CD4-positive, CD25-positive, alpha-beta regulatory T cell (primary cell): Measurements from ENCODE around the gene RFX4. TPM values are rescaled to one million over a fixed set of nuclear protein-coding genes. Genes with fewer than 3 reads are reported as not detected.
"Not testable (repeated sequence)": the region's sequence is repeated elsewhere in the genome, so short reads cannot be mapped to it uniquely, and the experiment has no call there.

Experiments used
- ATAC-seq, 2 donors: fragments of 150-1000 bp; cut with Tn5 transposase; one replicate each; pipeline ENCODE4 v1.10.0; 2021; ENCODE audit warnings: low read depth in 2 of 2, moderate number of reproducible peaks in 2 of 2, moderate library complexity in 1 of 2
- DNase-seq, 3 donors: peaks; one replicate each; pipeline versions ENCODE4 v3.0.0 to v3.0.0-alpha.2; 2012 to 2022; ENCODE audit warnings: mixed read lengths in 1 of 3
- H3K27ac ChIP-seq: one replicate; pipeline ENCODE4 v1.7.0; 2013; ENCODE audit warnings: mild to moderate bottlenecking, low read length; ENCODE audit not compliant: insufficient read depth, poor library complexity, severe bottlenecking
- H3K27me3 ChIP-seq: one replicate; pipeline ENCODE4 v1.7.0; 2013; ENCODE audit warnings: low read length; ENCODE audit not compliant: control insufficient read depth, insufficient read depth
- H3K36me3 ChIP-seq: one replicate; pipeline ENCODE4 v1.7.0; 2013; ENCODE audit warnings: mild to moderate bottlenecking, low read length, moderate library complexity; ENCODE audit not compliant: control insufficient read depth, insufficient read depth
- H3K4me1 ChIP-seq: 2 replicates; pipeline ENCODE4 v1.7.0; 2013; ENCODE audit warnings: mild to moderate bottlenecking, low read length; ENCODE audit not compliant: insufficient read depth, control insufficient read depth, poor library complexity, severe bottlenecking
- H3K4me3 ChIP-seq: one replicate; pipeline ENCODE4 v1.7.0; 2013; ENCODE audit warnings: low read depth, mild to moderate bottlenecking, low read length, moderate library complexity
- H3K9me3 ChIP-seq, 2 experiments: 1 replicate in 1 of 2; 2 replicates in 1 of 2; pipeline ENCODE4 v1.7.0; 2013; ENCODE audit warnings: low read length in 2 of 2, mild to moderate bottlenecking in 1 of 2, moderate library complexity in 1 of 2; ENCODE audit not compliant: control insufficient read depth in 2 of 2
- H3K27ac Mint-ChIP-seq, 3 donors: one replicate each; pipeline ENCODE4 v1.8.0; 2020 to 2022; ENCODE audit warnings: mild to moderate bottlenecking in 3 of 3, mixed read lengths in 3 of 3, moderate library complexity in 2 of 3
- H3K27me3 Mint-ChIP-seq: one replicate; pipeline ENCODE4 v1.8.0; 2022; ENCODE audit warnings: mild to moderate bottlenecking, mixed read lengths
- H3K36me3 Mint-ChIP-seq: one replicate; pipeline ENCODE4 v1.8.0; 2020; ENCODE audit warnings: mixed read lengths
- H3K4me1 Mint-ChIP-seq, 4 donors: one replicate each; pipeline ENCODE4 v1.8.0; 2020 to 2022; ENCODE audit warnings: mixed read lengths in 4 of 4, mild to moderate bottlenecking in 1 of 4
- H3K4me3 Mint-ChIP-seq, 4 donors: one replicate each; pipeline ENCODE4 v1.8.0; 2020 to 2022; ENCODE audit warnings: mild to moderate bottlenecking in 4 of 4, mixed read lengths in 4 of 4, moderate library complexity in 3 of 4
- H3K9me3 Mint-ChIP-seq, 7 donors: one replicate each; pipeline ENCODE4 v1.8.0; 2020 to 2022; ENCODE audit warnings: mixed read lengths in 7 of 7, mild to moderate bottlenecking in 3 of 7, moderate library complexity in 2 of 7
- polyA plus RNA-seq, 4 donors: library from polyadenylated mRNA; unstranded; fragments of 300-500 nt; fragmentation: Illumina TruSeq; gene quantifications; one replicate each; pipeline ENCODE4 v1.2.3, GENCODE V29; 2021
- total RNA-seq: library from RNA; stranded (reverse); gene quantifications from one replicate; pipeline ENCODE4 v1.2.3, GENCODE V29; 2022

The RFX4 gene
- total and polyA plus RNA-seq, 5 donors from 2014 or later, result not detected

DNA sequence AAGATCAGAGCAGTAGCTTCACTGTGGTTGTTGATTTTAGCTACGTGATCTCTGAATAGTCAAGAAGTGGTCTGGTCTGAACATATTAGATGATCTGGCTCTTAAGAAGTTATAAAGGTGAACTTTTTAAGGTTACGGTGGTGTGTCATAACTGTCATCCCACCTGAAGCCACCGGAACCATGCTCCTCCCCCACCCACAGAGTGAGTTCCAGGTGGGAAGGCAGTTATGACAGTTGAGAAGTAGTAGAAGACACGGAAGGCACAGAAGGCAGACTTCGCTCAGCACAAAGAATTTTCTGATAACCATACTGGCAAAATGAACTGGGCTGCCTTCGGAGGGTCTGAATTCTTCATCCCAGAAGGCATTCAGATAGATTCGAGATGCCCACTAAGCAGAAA, 101.7 kb downstream of the RFX4 start:
- Histone ChIP-seq H3K27me3 (no peaks in the 10 kb centered on the region), H3K4me3 (no peak overlapping the region), H3K9me3 (no peaks in the 10 kb centered on the region), H3K4me1 (no peaks in the 10 kb centered on the region), H3K27ac (no peak overlapping the region), H3K36me3 (no peaks in the 10 kb centered on the region)
- ATAC-seq (no peak), DNase-seq (no peak)
- H3K36me3 Mint-ChIP-seq, result no peaks in the 10 kb centered on the region
- no peaks in the 10 kb centered on the region for H3K4me1 Mint-ChIP-seq
- no peak overlapping the region for H3K4me3 Mint-ChIP-seq
- no peaks in the 10 kb centered on the region for H3K9me3 Mint-ChIP-seq
- peaks cover 8% of the 10 kb centered on the region for H3K27me3 Mint-ChIP-seq
- H3K27ac Mint-ChIP-seq, result no peak overlapping the region

DNA sequence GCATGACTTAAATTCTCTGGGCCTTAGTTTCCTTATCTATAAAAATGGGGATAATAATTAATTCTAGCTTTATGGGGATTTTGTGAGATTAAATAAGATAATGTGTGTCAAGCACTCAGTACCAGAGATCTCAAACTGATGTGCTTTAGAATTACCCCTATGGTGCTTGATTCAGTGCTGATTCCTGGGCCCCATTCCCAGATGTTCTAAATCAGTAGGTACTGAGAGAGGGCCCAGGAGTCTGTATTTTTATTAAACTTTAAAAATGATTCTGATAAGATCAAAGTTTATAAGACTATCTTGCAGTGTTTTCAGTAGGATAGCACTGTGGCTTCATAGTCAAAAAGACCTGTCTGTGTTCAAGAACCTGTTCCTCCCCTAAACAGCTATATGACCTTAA, 102.6 kb downstream of the RFX4 start:
- ATAC-seq (no peak), DNase-seq (no peak)
- H3K36me3 ChIP-seq, result no peaks in the 10 kb centered on the region
- no peaks in the 10 kb centered on the region for H3K4me1 ChIP-seq
- no peaks in the 10 kb centered on the region for H3K9me3 Mint-ChIP-seq
- no peak overlapping the region for H3K4me3 ChIP-seq
- H3K9me3 ChIP-seq, result no peaks in the 10 kb centered on the region
- H3K36me3 Mint-ChIP-seq, result no peaks in the 10 kb centered on the region
- H3K27me3 ChIP-seq, result no peaks in the 10 kb centered on the region
- peaks cover 8% of the 10 kb centered on the region for H3K27me3 Mint-ChIP-seq
- H3K4me1 Mint-ChIP-seq, result no peaks in the 10 kb centered on the region
- H3K27ac ChIP-seq, result no peak overlapping the region
- no peak overlapping the region for H3K4me3 Mint-ChIP-seq
- no peak overlapping the region for H3K27ac Mint-ChIP-seq

DNA sequence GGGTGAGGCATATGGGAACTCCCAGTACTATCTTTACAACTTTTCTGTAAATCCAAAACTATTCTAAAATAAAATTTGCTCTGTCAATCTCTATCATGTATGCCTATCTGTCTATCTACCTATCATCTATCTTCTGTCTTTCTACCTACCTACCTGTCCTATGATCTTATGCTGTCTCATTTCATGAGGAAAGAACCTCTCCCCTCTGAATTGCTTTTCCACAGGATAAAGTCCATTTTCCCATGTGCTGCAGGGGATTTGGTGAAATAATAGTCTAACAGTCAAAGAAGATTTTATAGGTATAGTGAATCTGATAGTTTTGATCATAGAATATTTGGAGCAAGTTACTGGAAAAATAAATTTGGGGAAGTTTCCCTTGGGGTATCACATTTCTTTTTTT, 104.9 kb downstream of the RFX4 start:
- no peak overlapping the region for H3K4me3 Mint-ChIP-seq
- Histone ChIP-seq H3K4me1 (no peaks in the 10 kb centered on the region), H3K4me3 (no peak overlapping the region), H3K36me3 (no peaks in the 10 kb centered on the region), H3K27me3 (no peaks in the 10 kb centered on the region), H3K9me3 (no peaks in the 10 kb centered on the region), H3K27ac (no peak overlapping the region)
- H3K4me1 Mint-ChIP-seq, result no peaks in the 10 kb centered on the region
- no peak overlapping the region for H3K27ac Mint-ChIP-seq
- no peak for ATAC-seq
- H3K9me3 Mint-ChIP-seq, result peaks cover 0 to 2% (median 0%) of the 10 kb centered on the region in 7 donors
- DNase-seq, result no peak
- H3K36me3 Mint-ChIP-seq, result no peaks in the 10 kb centered on the region
- H3K27me3 Mint-ChIP-seq, result peaks cover 18% of the 10 kb centered on the region

DNA sequence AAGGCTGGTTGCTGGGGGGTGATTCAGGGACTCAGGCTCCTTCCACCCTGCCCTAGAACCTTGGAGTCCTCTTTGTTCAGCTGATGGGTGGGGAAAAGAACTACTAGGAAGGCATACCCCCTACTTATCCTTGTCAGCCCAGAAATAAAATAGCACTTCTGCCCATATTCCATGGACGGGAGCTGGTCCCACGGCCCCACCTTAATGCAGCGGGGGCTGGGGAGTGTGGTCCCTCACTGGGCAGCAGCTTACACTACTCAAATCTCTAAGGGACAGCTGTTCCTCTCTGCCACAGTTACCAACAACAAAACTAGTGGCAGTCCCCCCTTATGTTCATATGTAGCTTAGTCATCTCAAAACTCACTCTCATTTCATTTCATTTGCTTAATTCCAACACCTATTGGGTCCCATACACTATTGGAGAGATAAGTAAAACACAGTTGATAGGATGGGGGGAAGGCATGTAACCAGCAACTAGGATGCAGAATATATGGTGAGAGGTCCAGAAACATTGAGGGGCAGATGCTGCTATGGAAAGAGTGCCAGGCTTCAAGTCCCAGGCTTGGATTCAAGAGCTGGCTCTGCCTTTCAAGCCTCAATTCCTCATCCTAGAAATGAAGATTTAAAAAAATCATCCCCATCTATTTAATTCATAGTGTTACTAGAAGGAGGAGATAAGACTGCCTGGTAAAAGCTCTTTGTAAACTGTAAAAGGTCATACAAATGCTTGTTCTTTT, 107.9 kb downstream of the RFX4 start:
- Mint-ChIP-seq H3K27me3 (peaks cover 10% of the 10 kb centered on the region), H3K27ac (no peak overlapping the region), H3K9me3 (peaks cover 0 to 2% (median 0%) of the 10 kb centered on the region in 7 donors), H3K36me3 (no peaks in the 10 kb centered on the region), H3K4me3 (no peak overlapping the region), H3K4me1 (no peaks in the 10 kb centered on the region)
- DNase-seq (no peak), ATAC-seq (no peak)
- no peaks in the 10 kb centered on the region for H3K9me3 ChIP-seq
- no peaks in the 10 kb centered on the region for H3K27me3 ChIP-seq
- H3K4me1 ChIP-seq, result no peaks in the 10 kb centered on the region
- no peaks in the 10 kb centered on the region for H3K36me3 ChIP-seq
- H3K4me3 ChIP-seq, result no peak overlapping the region
- H3K27ac ChIP-seq, result no peak overlapping the region

DNA sequence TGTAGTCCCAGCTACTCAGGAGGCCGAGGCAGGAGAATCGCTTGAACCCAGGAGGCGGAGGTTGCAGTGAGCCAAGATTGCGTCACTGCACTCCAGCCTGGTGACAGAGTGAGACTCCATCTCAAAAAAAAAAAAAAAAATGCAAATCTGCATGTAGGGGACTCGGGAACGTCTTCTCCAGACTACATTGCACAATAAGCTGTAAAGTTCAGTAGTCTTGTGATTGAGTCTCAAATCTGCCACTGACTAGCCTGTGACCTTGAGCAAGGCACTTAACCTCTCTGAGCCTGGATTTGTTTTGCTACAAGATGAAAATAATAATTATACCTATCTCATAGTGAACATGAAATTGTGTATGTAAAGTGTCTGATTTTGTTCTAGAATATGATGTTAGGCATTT, 109.2 kb downstream of the RFX4 start:
- not testable (repeated sequence) for H3K27me3 Mint-ChIP-seq, H3K9me3 ChIP-seq, H3K36me3 Mint-ChIP-seq, H3K4me1 ChIP-seq, H3K27me3 ChIP-seq, H3K4me3 ChIP-seq, ATAC-seq, H3K4me3 Mint-ChIP-seq, H3K36me3 ChIP-seq, DNase-seq, H3K27ac ChIP-seq, H3K27ac Mint-ChIP-seq, H3K9me3 Mint-ChIP-seq, H3K4me1 Mint-ChIP-seq

DNA sequence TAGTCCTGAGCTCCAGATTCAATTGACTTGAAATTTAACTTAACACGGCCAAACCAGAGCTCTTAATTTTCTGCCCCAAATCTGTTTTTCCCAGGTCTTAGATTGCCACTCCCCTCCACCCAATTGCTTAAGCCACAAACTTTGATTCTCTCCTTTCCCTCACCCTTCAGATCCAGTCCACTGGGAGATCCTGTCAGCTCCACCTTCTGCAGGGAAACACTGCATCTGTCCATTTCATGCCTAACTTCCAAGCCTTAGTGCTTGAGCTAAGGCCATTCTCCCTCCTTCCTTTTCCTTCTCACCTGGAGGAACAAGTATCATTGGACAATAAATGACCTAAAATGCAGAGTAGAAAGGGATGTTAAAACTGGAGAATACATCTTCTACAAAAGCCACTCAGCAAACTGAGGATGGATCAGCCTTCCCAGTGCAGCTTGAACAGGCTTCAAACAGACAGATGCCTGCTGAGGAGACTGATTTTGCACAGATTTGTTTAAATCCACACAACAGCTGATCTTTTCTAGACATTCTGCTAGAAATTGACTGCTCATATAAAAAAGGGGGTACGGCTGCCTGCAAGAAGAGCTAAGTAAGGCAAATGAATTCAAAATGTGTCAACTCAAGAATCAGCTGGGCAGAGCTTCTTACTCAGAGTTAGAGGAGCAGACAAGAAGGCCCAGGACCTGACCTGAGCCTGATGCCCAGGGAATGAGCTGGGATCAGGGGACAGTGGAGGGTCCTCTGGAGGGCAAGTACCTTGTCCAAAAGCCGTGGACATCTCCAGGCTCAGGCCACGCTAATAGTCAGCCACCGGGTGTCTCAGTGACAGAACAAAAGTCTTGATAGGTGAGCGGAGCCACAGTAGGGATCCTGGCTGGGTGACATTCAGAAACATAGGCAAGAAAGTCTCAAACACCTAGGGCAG, 110.4 kb downstream of the RFX4 start:
- no peak for ATAC-seq

DNA sequence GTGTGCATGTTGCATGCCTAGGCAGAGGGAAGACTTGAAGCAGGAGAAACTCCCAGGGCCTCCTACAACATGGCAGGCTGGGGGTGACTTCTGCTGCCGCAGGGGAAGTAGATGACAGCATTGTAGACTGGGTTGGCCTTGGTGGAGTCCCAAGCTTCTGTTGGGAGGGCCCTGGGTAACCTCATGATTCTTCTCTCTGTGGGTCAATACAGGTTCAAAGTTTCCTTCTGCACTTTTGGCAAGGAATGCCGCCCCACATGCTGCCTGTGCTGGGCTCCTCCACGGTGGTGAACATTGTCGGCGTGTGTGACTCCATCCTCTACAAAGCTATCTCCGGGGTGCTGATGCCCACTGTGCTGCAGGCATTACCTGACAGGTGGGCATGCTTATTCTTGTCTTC, 113.3 kb downstream of the RFX4 start:
- H3K27me3 Mint-ChIP-seq, result peaks cover 6% of the 10 kb centered on the region
- no peaks in the 10 kb centered on the region for H3K4me1 Mint-ChIP-seq
- H3K4me3 Mint-ChIP-seq, result no peak overlapping the region

More for the DNA sequence above, 110.4 kb downstream of the RFX4 start:
- no peak overlapping the region for H3K4me3 ChIP-seq
- H3K27ac ChIP-seq, result no peak overlapping the region
- no peaks in the 10 kb centered on the region for H3K36me3 ChIP-seq
- no peaks in the 10 kb centered on the region for H3K4me1 ChIP-seq
- no peaks in the 10 kb centered on the region for H3K27me3 ChIP-seq
- Mint-ChIP-seq H3K9me3 (peaks cover 0 to 2% (median 0%) of the 10 kb centered on the region in 7 donors), H3K27ac (no peak overlapping the region), H3K4me3 (no peak overlapping the region), H3K4me1 (no peaks in the 10 kb centered on the region), H3K36me3 (no peaks in the 10 kb centered on the region), H3K27me3 (peaks cover 10% of the 10 kb centered on the region)
- no peak for DNase-seq
- no peaks in the 10 kb centered on the region for H3K9me3 ChIP-seq

More for the DNA sequence above, 113.3 kb downstream of the RFX4 start:
- no peak for ATAC-seq
- no peak for DNase-seq
- no peaks in the 10 kb centered on the region for H3K27me3 ChIP-seq
- H3K27ac Mint-ChIP-seq, result no peak overlapping the region
- H3K9me3 Mint-ChIP-seq, result peaks cover 0 to 13% (median 5%) of the 10 kb centered on the region in 7 donors
- H3K4me3 ChIP-seq, result no peak overlapping the region
- H3K36me3 Mint-ChIP-seq, result no peaks in the 10 kb centered on the region
- no peaks in the 10 kb centered on the region for H3K4me1 ChIP-seq
- H3K36me3 ChIP-seq, result no peaks in the 10 kb centered on the region
- peaks cover 0 to under 1% of the 10 kb centered on the region in 2 experiments for H3K9me3 ChIP-seq
- no peak overlapping the region for H3K27ac ChIP-seq
